HEK293 (cell line): ENCODE measurements around the gene SFMBT2.

Source experiments
- BCL6B ChIP-seq: fragments of 450-650 bp; formaldehyde crosslinking; IDR thresholded peaks from 2 replicates; pipeline ENCODE4 v1.5.1; 2017; ENCODE audit warnings: missing biosample characterization, missing genetic modification characterization
- CTCF ChIP-seq: fragments of 450-650 bp; formaldehyde crosslinking; IDR thresholded peaks from 2 replicates; pipeline ENCODE4 v1.5.1; 2016; ENCODE audit warnings: missing biosample characterization, missing genetic modification characterization
- GLI4 ChIP-seq: fragments of 450-650 bp; formaldehyde crosslinking; IDR thresholded peaks from 2 replicates; pipeline ENCODE4 v1.5.1; 2016; ENCODE audit warnings: missing biosample characterization, missing genetic modification characterization
- PBX3 ChIP-seq: sonication (generic); formaldehyde crosslinking; IDR thresholded peaks from 2 replicates; pipeline ENCODE4 v1.8.1; 2022; ENCODE audit warnings: mild to moderate bottlenecking, moderate library complexity, missing genetic modification reagents
- REST ChIP-seq: fragments of 450-650 bp; formaldehyde crosslinking; IDR thresholded peaks from 2 replicates; pipeline ENCODE4 v1.5.1; 2016; ENCODE audit warnings: missing biosample characterization, missing genetic modification characterization
- SCRT1 ChIP-seq: fragments of 450-650 bp; formaldehyde crosslinking; IDR thresholded peaks from 2 replicates; pipeline ENCODE4 v1.5.1; 2016; ENCODE audit warnings: missing biosample characterization, missing genetic modification characterization, borderline replicate concordance
- ZNF138 ChIP-seq: fragments of 450-650 bp; formaldehyde crosslinking; IDR thresholded peaks from 2 replicates; pipeline ENCODE4 v1.5.1; 2016; ENCODE audit warnings: missing biosample characterization, missing genetic modification characterization, borderline replicate concordance
- ZNF274 ChIP-seq, 2 experiments: fragments of 200-500 bp in 1 of 2; fragments of 450-650 bp in 1 of 2; sonication (Bioruptor generic) in 1 of 2; formaldehyde crosslinking in 1 of 2; IDR thresholded peaks; 2 replicates each; pipeline versions ENCODE4 v1.5.1 to v1.6.1; 2014 to 2016; ENCODE audit warnings: borderline replicate concordance in 1 of 2, inconsistent platforms in 1 of 2, low read length in 1 of 2, missing biosample characterization in 1 of 2, missing genetic modification characterization in 1 of 2
- ZNF626 ChIP-seq: fragments of 450-650 bp; sonication (Bioruptor Pico); formaldehyde crosslinking; IDR thresholded peaks from 2 replicates; pipeline ENCODE4 v1.5.1; 2018; ENCODE audit warnings: missing biosample characterization, missing genetic modification characterization, inconsistent platforms
- ZNF639 ChIP-seq: fragments of 450-650 bp; formaldehyde crosslinking; IDR thresholded peaks from 2 replicates; pipeline ENCODE4 v1.5.1; 2016; ENCODE audit warnings: missing biosample characterization, missing genetic modification characterization
- ZSCAN30 ChIP-seq: fragments of 450-650 bp; IDR thresholded peaks from 2 replicates; pipeline ENCODE4 v1.5.1; 2018; ENCODE audit warnings: missing biosample characterization, mild to moderate bottlenecking, missing genetic modification characterization, moderate library complexity

- TF ChIP-seq CTCF = no peak
- TF ChIP-seq ZSCAN30 (tag by site-specific recombination) = no peak
- no peak for TF ChIP-seq GLI4 (tag by site-specific recombination)
- no peak for TF ChIP-seq BCL6B (tag by site-specific recombination)
- no peak for TF ChIP-seq ZNF626 (tag by site-specific recombination)
- TF ChIP-seq REST (tag by site-specific recombination) = no peak
- no peak for TF ChIP-seq ZNF138 (tag by site-specific recombination)
- TF ChIP-seq SCRT1 (tag by site-specific recombination) = no peak
- no peak for TF ChIP-seq ZNF274 (IDR thresholded peaks at IDR 0.05; ENCODE audit: low read length)
- no peak for TF ChIP-seq ZNF274 (tag by site-specific recombination; IDR thresholded peaks at IDR 0.05; ENCODE audit: borderline replicate concordance)
- TF ChIP-seq PBX3 (CRISPR knock-in tag) = no peak
- TF ChIP-seq ZNF639 (tag by site-specific recombination) = no peak
Measured at GRCh38 chr10:7435674-7436073, 24.8 kb upstream of the SFMBT2 start.
